HG02588 (cell line): Measurements from ENCODE around the gene TSPAN3.
A peak's percentile ranks its signal among the peaks of the same experiment; 100 is the strongest.

Experiments
- ATAC-seq: cut with Tn5 transposase; IDR thresholded peaks from one replicate; pipeline ENCODE4 v1.9.1; 2021; ENCODE audit warnings: mild to moderate bottlenecking, moderate library complexity; ENCODE audit not compliant: unreplicated experiment

TSPAN3 gene

GRCh38 chr15:77070495-77071304 is at the start of gene TSPAN3:
TSS of gene TSPAN3 (minus strand) at chr15:77071109. CDS start at chr15:77070954, 155 bp downstream.
- ATAC-seq: peak; percentile 95

DNA sequence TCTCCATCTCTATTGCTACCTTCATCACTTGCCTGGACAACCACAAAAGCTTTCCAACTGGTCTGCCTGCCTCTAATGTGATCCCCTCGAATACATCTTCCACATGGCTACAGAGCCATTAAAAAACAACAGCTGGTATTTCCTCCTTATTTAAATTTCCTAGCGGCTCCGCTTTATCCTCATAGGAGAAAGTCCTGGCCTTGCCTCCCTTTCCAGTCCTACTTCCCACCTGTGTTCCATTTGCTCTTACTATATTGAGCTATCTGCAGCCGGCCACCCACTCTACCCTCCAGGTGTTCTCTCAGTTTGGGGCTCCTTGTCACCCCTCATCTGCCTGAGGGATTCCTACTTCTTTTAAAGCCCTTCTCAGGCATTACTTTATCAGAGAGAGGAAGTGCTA is 49.7 kb upstream of the TSPAN3 start:
- no peak for ATAC-seq

GRCh38 chr15:77119446-77119845 is 48.5 kb upstream of the TSPAN3 start:
- no peak for ATAC-seq

DNA sequence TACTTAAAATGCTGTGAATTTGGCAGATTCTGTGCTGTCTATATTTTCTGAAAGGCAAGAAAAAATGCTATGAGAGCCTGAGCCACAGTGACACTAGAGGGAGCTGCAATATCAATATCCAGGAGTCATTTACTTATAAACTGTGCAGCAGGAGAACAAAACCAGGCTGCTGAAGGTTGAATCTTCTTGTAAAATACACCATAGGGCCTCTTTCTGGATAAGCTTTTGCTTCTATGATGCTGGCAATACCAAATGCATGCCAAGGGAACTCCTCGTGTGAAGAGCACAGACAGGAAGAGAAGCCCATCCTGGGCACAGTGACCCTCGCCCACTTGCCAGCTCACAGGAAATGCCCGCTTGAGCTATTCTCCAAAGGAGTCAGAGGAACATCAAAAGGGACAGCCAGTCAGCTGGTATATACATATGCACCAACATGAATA is 48.0 kb upstream of the TSPAN3 start:
- no peak for ATAC-seq

DNA sequence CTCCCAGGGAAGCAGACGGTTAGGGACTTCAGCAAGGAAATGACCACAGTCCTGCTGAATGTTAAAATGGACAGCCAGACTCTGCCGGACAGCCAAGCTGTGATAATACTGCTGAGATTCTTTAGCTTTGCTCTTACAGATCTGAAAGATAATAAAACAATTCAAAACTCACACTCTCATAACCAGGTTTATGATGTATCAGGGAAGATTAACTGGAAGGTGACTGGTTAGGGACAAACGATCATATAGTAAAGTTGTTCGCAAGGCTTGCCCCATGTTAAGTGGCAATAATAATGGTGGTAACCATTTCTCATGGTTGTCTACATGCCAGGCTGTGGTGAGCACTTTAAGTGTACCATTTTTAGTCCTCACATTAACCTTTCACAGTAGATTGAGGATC is 44.3 kb upstream of the TSPAN3 start:
- ATAC-seq: no peak

DNA sequence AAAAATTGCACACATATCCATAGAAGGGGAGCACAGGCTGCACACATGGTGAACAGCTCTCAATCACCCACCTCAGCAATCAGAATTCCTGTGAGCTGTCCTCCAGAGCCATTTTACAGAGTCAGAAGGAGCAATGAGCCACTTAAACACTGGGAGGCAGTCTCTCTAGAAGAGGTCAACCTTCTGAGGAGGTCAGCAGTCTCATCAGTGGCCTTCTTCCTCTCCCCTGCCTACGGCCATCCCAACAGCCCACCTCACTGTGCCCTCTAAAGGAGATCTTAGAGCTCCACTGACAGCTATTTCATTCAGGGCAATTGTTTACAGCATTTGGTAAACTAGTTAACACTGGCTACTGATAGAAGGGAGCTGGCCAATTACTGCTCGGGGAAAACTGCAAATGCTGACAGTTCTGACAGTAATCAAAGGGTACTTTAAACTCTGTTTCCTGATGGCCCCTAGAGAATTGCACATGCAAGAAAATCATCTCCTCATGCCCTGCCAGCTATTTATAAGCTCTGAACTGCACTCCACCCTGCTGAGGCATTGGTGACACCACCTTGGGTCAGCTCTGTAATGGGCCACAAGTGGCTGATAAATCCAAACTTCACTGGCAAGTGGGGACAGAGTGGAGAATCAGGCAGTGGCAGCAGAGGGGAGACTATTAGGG is 42.1 kb upstream of the TSPAN3 start:
- no peak for ATAC-seq

GRCh38 chr15:77111789-77112188 is 40.9 kb upstream of the TSPAN3 start:
- ATAC-seq: no peak

- ATAC-seq: no peak
These were observed 36.8 kb upstream of the TSPAN3 start for GRCh38 chr15:77107531-77108355.

- ATAC-seq: no peak
These were observed 36.2 kb upstream of the TSPAN3 start for GRCh38 chr15:77107068-77107467.

DNA sequence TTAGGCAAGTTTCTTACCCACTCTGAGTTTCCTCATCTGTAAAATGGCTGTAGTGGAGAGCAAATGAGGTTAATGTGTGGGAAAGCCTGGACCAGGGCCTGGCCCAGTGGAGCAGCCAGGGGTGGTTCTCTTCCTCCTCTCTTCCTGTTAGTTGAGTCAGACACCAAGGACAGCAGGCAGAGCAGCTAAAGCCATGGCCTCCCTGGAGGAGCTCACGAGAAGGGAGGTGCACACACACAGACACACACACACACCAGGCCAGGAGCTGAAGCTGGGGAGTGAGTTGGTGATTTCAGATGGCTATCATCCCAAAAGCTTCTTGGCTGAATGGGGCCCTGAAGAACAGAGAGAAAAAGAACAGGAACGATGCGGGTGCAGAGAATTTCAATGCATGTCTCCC is 33.2 kb upstream of the TSPAN3 start:
- ATAC-seq: no peak

GRCh38 chr15:77099741-77100463 is 29.0 kb upstream of the TSPAN3 start:
- ATAC-seq: no peak

- no peak for ATAC-seq
These were observed 27.7 kb upstream of the TSPAN3 start for GRCh38 chr15:77098572-77098971.

- ATAC-seq: no peak
These were observed 27.0 kb upstream of the TSPAN3 start for GRCh38 chr15:77097921-77098320.

GRCh38 chr15:77097248-77097721 is 26.4 kb upstream of the TSPAN3 start:
- no peak for ATAC-seq

- no peak for ATAC-seq
These were observed 25.6 kb upstream of the TSPAN3 start for GRCh38 chr15:77096541-77096940.

DNA sequence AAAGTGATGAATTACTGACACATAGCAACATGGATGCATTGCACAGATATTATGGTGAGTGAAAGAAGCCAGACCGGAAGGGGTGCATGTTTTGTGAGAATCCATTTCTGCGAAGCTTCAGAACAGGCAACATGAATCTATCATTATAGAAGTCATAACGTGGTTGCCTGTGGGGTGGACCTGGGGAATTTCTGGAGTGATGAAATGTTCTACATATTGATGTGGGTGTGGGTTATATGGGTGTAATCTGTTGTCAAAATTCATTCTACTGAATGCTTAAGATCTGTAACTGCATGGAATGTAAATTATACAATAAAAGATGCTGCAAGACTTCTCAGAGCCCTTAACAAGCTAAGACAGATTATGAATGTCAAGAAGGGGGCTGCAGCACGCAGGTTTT is 25.2 kb upstream of the TSPAN3 start:
- ATAC-seq: no peak

- ATAC-seq: no peak
These were observed 23.6 kb upstream of the TSPAN3 start for GRCh38 chr15:77094397-77095030.

GRCh38 chr15:77093436-77093835 is 22.5 kb upstream of the TSPAN3 start:
- ATAC-seq: no peak

DNA sequence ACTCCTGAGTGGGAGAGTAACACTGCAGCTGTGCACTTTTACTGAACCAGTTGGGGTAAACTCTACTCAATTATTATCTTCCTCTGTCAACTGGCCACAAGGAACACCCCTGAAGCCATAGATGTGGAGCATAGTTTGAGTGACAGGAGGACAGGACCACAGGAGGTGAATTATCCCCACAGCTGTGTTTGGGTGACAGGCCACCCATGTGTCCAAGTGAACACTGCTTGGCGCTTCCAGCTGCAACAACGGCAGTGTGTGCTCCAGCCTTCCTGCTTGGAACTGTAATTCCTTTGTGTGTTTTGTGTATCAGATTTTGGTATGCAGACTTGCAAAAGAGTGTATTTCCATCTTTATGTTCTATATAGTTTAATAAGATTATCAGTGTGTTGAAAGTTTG is 20.2 kb upstream of the TSPAN3 start:
- no peak for ATAC-seq

- no peak for ATAC-seq
These were observed 16.3 kb upstream of the TSPAN3 start for GRCh38 chr15:77087213-77087612.
